ENCODE results near the gene SIRT3.

DNA sequence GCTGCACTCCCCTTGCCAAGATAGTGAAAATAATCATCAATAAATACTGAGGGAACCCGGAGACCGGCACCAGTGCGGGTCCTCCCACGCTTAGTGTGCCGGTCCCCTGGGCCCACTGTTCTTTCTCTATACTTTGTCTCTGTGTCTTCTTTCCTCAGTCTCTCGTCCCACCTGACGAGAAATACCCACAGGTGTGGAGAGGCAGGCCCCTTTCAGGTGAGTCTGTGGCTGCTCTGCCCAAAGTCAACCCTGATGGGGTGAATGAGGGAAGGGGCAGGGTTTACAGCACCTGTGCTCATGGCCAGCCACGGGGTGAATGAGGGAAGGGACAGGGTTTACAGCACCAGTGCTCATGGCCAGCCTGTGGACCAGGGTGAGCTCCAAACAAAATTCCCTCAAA lies 33.7 kb downstream of the SIRT3 start:
- no peak for TF ChIP-seq EZH2 (IDR thresholded peaks at IDR 0.05)
- TF ChIP-seq POLR2AphosphoS5 (IDR thresholded peaks at IDR 0.05; ENCODE audit: borderline replicate concordance, low read depth, low read length), result no peak

Measured in SK-N-MC (cell line).